ENCODE results near the gene CACNA1D. TPM values are rescaled to one million over a fixed set of nuclear protein-coding genes. Genes with fewer than 3 reads are reported as not detected.

CACNA1D gene
- total and polyA plus RNA-seq, 9 of the 15 experiments (the other 6 are each of a cell fraction or from before 2014, with no cell fraction given): 0.29 TPM; not detected in 8

DNA sequence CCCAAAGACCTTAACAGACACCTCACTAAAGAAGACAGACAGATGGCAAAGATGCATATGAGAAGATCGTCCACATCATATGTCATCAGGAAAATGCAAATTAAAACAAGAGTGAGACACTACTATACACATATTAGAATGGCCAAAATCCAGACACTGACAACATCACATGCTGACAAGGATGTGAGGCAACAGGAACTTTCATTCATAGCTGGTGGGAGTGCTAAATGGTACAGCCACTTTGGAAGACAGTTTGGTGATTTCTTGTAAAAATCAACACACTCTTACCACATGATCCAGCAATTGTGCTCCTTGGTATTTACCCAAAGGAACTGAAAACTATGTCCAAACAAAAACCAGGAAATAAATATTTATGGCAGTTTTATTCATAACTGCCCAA lies 334.2 kb downstream of the CACNA1D start (continued):
- TF ChIP-seq, protein P1, sequence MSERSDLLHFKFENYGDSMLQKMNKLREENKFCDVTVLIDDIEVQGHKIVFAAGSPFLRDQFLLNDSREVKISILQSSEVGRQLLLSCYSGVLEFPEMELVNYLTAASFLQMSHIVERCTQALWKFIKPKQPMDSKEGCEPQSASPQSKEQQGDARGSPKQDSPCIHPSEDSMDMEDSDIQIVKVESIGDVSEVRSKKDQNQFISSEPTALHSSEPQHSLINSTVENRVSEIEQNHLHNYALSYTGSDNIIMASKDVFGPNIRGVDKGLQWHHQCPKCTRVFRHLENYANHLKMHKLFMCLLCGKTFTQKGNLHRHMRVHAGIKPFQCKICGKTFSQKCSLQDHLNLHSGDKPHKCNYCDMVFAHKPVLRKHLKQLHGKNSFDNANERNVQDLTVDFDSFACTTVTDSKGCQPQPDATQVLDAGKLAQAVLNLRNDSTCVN (CRISPR knock-in tag; IDR thresholded peaks at IDR 0.05): no peak
- TF ChIP-seq, protein P2, sequence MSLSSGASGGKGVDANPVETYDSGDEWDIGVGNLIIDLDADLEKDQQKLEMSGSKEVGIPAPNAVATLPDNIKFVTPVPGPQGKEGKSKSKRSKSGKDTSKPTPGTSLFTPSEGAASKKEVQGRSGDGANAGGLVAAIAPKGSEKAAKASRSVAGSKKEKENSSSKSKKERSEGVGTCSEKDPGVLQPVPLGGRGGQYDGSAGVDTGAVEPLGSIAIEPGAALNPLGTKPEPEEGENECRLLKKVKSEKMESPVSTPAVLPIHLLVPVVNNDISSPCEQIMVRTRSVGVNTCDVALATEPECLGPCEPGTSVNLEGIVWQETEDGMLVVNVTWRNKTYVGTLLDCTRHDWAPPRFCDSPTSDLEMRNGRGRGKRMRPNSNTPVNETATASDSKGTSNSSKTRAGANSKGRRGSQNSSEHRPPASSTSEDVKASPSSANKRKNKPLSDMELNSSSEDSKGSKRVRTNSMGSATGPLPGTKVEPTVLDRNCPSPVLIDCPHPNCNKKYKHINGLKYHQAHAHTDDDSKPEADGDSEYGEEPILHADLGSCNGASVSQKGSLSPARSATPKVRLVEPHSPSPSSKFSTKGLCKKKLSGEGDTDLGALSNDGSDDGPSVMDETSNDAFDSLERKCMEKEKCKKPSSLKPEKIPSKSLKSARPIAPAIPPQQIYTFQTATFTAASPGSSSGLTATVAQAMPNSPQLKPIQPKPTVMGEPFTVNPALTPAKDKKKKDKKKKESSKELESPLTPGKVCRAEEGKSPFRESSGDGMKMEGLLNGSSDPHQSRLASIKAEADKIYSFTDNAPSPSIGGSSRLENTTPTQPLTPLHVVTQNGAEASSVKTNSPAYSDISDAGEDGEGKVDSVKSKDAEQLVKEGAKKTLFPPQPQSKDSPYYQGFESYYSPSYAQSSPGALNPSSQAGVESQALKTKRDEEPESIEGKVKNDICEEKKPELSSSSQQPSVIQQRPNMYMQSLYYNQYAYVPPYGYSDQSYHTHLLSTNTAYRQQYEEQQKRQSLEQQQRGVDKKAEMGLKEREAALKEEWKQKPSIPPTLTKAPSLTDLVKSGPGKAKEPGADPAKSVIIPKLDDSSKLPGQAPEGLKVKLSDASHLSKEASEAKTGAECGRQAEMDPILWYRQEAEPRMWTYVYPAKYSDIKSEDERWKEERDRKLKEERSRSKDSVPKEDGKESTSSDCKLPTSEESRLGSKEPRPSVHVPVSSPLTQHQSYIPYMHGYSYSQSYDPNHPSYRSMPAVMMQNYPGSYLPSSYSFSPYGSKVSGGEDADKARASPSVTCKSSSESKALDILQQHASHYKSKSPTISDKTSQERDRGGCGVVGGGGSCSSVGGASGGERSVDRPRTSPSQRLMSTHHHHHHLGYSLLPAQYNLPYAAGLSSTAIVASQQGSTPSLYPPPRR (CRISPR knock-in tag; IDR thresholded peaks at IDR 0.05; ENCODE audit: borderline replicate concordance): no peak

DNA sequence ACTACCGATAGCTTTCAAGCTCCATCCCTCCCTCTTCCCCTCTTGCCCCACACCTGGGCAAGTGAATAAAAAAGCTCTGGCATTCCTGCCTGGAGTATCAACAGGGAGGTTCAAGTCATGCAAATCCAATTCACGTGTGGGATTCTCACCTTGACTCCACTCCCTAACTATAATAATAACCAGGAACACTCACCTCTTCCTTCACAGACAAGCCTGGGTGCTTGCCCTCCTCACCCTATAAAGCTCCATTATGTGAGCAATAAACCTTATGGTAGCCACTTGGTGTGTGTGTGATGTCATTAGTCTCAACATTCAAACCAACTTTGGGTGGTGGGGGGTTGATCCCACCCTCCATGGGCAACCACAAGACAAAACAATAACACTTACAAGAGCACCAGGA lies 335.2 kb downstream of the CACNA1D start:
- Histone ChIP-seq H3K27me3 (ENCODE audit: control insufficient read depth in 2 of 2, insufficient read depth in 2 of 2, low read length in 2 of 2) (no peaks in the 10 kb centered on the region), H3K9me1 (ENCODE audit: control insufficient read depth, insufficient read depth, low read length) (no peaks in the 10 kb centered on the region), H3K79me2 (ENCODE audit: control insufficient read depth, insufficient read depth, low read length) (no peaks in the 10 kb centered on the region), H3K4me3 (no peak overlapping the region), H3K4me1 (replicated peaks in 1 of 2; ENCODE audit: control insufficient read depth in 2 of 2, insufficient read depth in 2 of 2, low read length in 2 of 2) (no peaks in the 10 kb centered on the region), H4K20me1 (replicated peaks; ENCODE audit: control insufficient read depth, insufficient read depth, low read length) (no peaks in the 10 kb centered on the region), H3K27ac (ENCODE audit: extremely low read depth, low read depth, low read length) (no peak overlapping the region), H3K4me2 (ENCODE audit: insufficient read depth, low read length) (no peak overlapping the region), H3K9ac (ENCODE audit: insufficient read depth in 1 of 2, low read depth in 2 of 2, low read length in 2 of 2) (no peak overlapping the region), H2AFZ (ENCODE audit: low read depth, low read length) (no peak overlapping the region), H3K9me3 (replicated peaks; ENCODE audit: control insufficient read depth, insufficient read depth, low read depth, low read length) (no peaks in the 10 kb centered on the region), H3K36me3 (ENCODE audit: control insufficient read depth, insufficient read depth, low read length) (no peaks in the 10 kb centered on the region)
- 7% methylated on average over 2 of the region's 2 CpGs for WGBS (ENCODE audit: insufficient coverage, low coverage, missing lambda C conversion rate)
- no peak for ATAC-seq
- TF ChIP-seq KAT2B (IDR thresholded peaks at IDR 0.05; ENCODE audit: low read depth, low read length): no peak
- ChIA-PET POLR2A (no interaction called here), CTCF (ENCODE audit: low intra/inter-chr PET ratio) (no interaction called here)
- no peak for DNase-seq (ENCODE audit: extremely low read depth in 1 of 4, low spot score in 3 of 4)
- intact Hi-C loops (cut with micrococcal nuclease) (no loop called here), in situ Hi-C loops (cut with MboI) (no loop called here)
- no peak for FAIRE-seq
- BruUV-seq (replicated peaks): no TSS peak

Data from K562 (cell line).